Endothelial cell of umbilical vein (primary cell): ENCODE measurements around the gene TMED5. TPM values are rescaled to one million over a fixed set of nuclear protein-coding genes. Genes with fewer than 3 reads are reported as not detected.
"Not testable (repeated sequence)": the region's sequence is repeated elsewhere in the genome, so short reads cannot be mapped to it uniquely, and the experiment has no call there.

Experiments
- BruUV-seq: library from RNA; stranded (reverse); fragments of 400-500 nt; replicated peaks from 2 replicates; lab custom pipeline; 2021; lab: Mats Ljungman, UMichigan
- CTCF ChIA-PET: fragments of 300-600, 350-600 bp; sonication (Branson Sonifier 250); formaldehyde crosslinking; loops from one replicate; lab custom pipeline; 2021; ENCODE audit warnings: antibody characterized with exemption, inconsistent platforms; lab: Charles Lee
- POLR2A ChIA-PET: fragments of 300-600, 350-600 bp; sonication (Branson Sonifier 250); formaldehyde crosslinking; loops from one replicate; lab custom pipeline; 2021; ENCODE audit warnings: antibody characterized with exemption, inconsistent platforms; lab: Charles Lee
- DNase-seq: peaks from one replicate; pipeline ENCODE4 v3.0.0-alpha.2; 2011; ENCODE audit warnings: low read depth, low spot score
- FAIRE-seq: peaks from 2 replicates; lab custom pipeline; 2011; peaks lifted over from hg19 to GRCh38; lab: Jason Lieb, UNC
- H2AFZ ChIP-seq: 2 replicates; pipeline ENCODE4 v1.6.0; 2012; ENCODE audit warnings: low read depth, low read length, control low read depth, inconsistent platforms
- H3K27ac ChIP-seq: 2 replicates; pipeline ENCODE4 v1.5.1; 2011; ENCODE audit warnings: low read depth, mild to moderate bottlenecking, control low read depth, low read length, moderate library complexity; ENCODE audit not compliant: insufficient read depth
- H3K27me3 ChIP-seq, 2 experiments: 2 replicates each; pipeline versions ENCODE4 v1.6.0 to v1.6.1; 2011; ENCODE audit warnings: low read length in 2 of 2, mixed read lengths in 1 of 2; ENCODE audit not compliant: control insufficient read depth in 2 of 2, insufficient read depth in 2 of 2
- H3K36me3 ChIP-seq, 2 experiments: 2 replicates in 1 of 2; 3 replicates in 1 of 2; pipeline ENCODE4 v1.5.1; 2011; ENCODE audit warnings: low read length in 2 of 2, mild to moderate bottlenecking in 1 of 2, moderate library complexity in 1 of 2; ENCODE audit not compliant: control insufficient read depth in 2 of 2, insufficient read depth in 2 of 2; ENCODE audit errors: extremely low read depth in 1 of 2
- H3K4me1 ChIP-seq: 3 replicates; pipeline ENCODE4 v1.5.1; 2011; ENCODE audit warnings: mild to moderate bottlenecking, low read length; ENCODE audit not compliant: control insufficient read depth, insufficient read depth; ENCODE audit errors: extremely low read depth
- H3K4me2 ChIP-seq: 2 replicates; pipeline ENCODE4 v1.6.1; 2011; ENCODE audit warnings: low read length, control low read depth, mixed read lengths; ENCODE audit not compliant: insufficient read depth
- H3K4me3 ChIP-seq, 3 experiments: fragments of 200-600 bp in 1 of 3; sonication (generic), shearing (Covaris generic) in 1 of 3; replicated peaks in 1 of 3; 2 replicates each; pipeline ENCODE4 v1.5.1; 2011 to 2016; ENCODE audit warnings: control low read depth in 3 of 3, low read length in 3 of 3, mild to moderate bottlenecking in 2 of 3, inconsistent platforms in 1 of 3, low read depth in 1 of 3, moderate library complexity in 1 of 3; ENCODE audit not compliant: insufficient read depth in 1 of 3
- H3K79me2 ChIP-seq: 2 replicates; pipeline ENCODE4 v1.6.0; 2012; ENCODE audit warnings: low read length, inconsistent platforms; ENCODE audit not compliant: control insufficient read depth, insufficient read depth
- H3K9ac ChIP-seq: replicated peaks from 2 replicates; pipeline ENCODE3; 2011; ENCODE audit warnings: low read length, control low read depth; ENCODE audit not compliant: insufficient read depth; ENCODE audit errors: extremely low read depth
- H3K9me1 ChIP-seq: replicated peaks from 3 replicates; pipeline ENCODE4 v1.6.0; 2011; ENCODE audit warnings: mild to moderate bottlenecking, low read length; ENCODE audit not compliant: control insufficient read depth, insufficient read depth; ENCODE audit errors: extremely low read depth
- H3K9me3 ChIP-seq: replicated peaks from 2 replicates; pipeline ENCODE4 v1.5.1; 2012; ENCODE audit warnings: low read length, inconsistent platforms; ENCODE audit not compliant: control insufficient read depth, insufficient read depth
- H4K20me1 ChIP-seq: replicated peaks from 2 replicates; pipeline ENCODE3; 2011; ENCODE audit warnings: mild to moderate bottlenecking, low read length; ENCODE audit not compliant: control insufficient read depth, insufficient read depth; ENCODE audit errors: extremely low read depth
- EZH2 ChIP-seq: IDR thresholded peaks from 2 replicates; pipeline ENCODE4 v1.6.1; 2012; ENCODE audit warnings: borderline replicate concordance, low read depth, mild to moderate bottlenecking, moderate library complexity, low read length, inconsistent platforms; ENCODE audit not compliant: severe bottlenecking
- FOS ChIP-seq: IDR thresholded peaks from 2 replicates; pipeline ENCODE4 v1.6.1; 2011; ENCODE audit warnings: mild to moderate bottlenecking, low read length, moderate library complexity, borderline replicate concordance; ENCODE audit not compliant: insufficient read depth
- JUN ChIP-seq: IDR thresholded peaks from 2 replicates; pipeline ENCODE4 v1.6.1; 2011; ENCODE audit warnings: borderline replicate concordance, low read depth; ENCODE audit not compliant: insufficient read length, insufficient read depth
- MYC ChIP-seq: IDR thresholded peaks from one replicate; pipeline ENCODE4 v1.6.1; 2011; ENCODE audit warnings: mild to moderate bottlenecking, low read depth, low read length
- dilution Hi-C: fragments of 300-500 bp; cut with MboI; formaldehyde crosslinking; loops from one replicate; pipeline ENCODE4 v1.15.0; 2019; ENCODE audit warnings: low sequenced_read_pairs; ENCODE audit not compliant: extremely low pct_ligation_motif_present
- intact Hi-C: fragments of 100-400 bp; cut with micrococcal nuclease; formaldehyde crosslinking; loops from one replicate; pipeline ENCODE4 v1.10.0; 2022
- polyA plus RNA-seq, 4 experiments: library from polyadenylated mRNA; depleted of rRNA in 3 of 4; stranded (reverse) in 3 of 4; unstranded in 1 of 4; fragments of >200 nt; gene quantifications; 2 replicates each; pipeline versions ENCODE4 v1.2.1 to v1.2.3, GENCODE V29; 2011 to 2012; ENCODE audit warnings: missing spikeins in 1 of 4
- total RNA-seq: library from RNA; stranded (reverse); gene quantifications from 2 replicates; pipeline ENCODE4 v1.2.3, GENCODE V29; 2021

The TMED5 gene
- total and polyA plus RNA-seq, 2 donors (not counting 3 experiments of a cell fraction or from before 2014, with no cell fraction given), result 24.2 to 51.2 TPM

DNA sequence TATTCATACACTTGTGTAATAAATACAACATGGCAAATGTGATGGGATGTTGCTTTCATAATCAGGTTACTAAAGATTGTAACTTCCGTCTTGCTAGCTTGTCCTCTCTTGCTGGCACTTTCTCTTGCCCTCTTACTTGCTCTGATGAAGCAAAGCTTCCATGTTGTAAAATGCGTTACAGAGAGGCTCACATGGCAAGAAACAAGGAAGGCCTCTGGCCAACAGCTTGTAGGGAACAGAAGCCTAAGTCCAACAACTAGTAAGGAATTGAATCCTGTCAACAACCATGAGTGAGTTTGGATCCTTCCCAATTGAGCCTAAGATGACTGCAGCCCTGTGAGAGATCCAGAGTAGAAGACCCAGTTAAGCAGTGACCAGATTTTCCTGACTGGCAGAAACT lies 15.4 kb downstream of the TMED5 start:
- intact Hi-C loops (no loop called here), dilution Hi-C loops (no loop called here)
- no peak overlapping the region for H3K4me2 ChIP-seq
- no peak for FAIRE-seq
- TF ChIP-seq MYC (no peak), EZH2 (no peak), JUN (no peak), FOS (no peak)
- DNase-seq, result no peak
- no peaks in the 10 kb centered on the region for H3K9me1 ChIP-seq
- H3K9me3 ChIP-seq, result no peaks in the 10 kb centered on the region
- H3K79me2 ChIP-seq, result peaks cover 88% of the 10 kb centered on the region
- H3K4me3 ChIP-seq, result no peak overlapping the region
- ChIA-PET POLR2A (interaction anchor here (1.4 kb wide), 1 partner anchor 9 kb away, joined by 3 read pairs; no protein-coding TSS in a partner anchor), CTCF (interaction anchor here (1.0 kb wide), 1 partner anchor 9 kb away, joined by 7 read pairs; no protein-coding TSS in a partner anchor)
- no peaks in the 10 kb centered on the region for H4K20me1 ChIP-seq
- H3K27ac ChIP-seq, result no peak overlapping the region
- no peak overlapping the region for H3K9ac ChIP-seq
- no peaks in the 10 kb centered on the region for H3K27me3 ChIP-seq
- BruUV-seq, result no TSS peak
- no peak overlapping the region for H2AFZ ChIP-seq
- no peaks in the 10 kb centered on the region for H3K4me1 ChIP-seq
- no peaks in the 10 kb centered on the region for H3K36me3 ChIP-seq

DNA sequence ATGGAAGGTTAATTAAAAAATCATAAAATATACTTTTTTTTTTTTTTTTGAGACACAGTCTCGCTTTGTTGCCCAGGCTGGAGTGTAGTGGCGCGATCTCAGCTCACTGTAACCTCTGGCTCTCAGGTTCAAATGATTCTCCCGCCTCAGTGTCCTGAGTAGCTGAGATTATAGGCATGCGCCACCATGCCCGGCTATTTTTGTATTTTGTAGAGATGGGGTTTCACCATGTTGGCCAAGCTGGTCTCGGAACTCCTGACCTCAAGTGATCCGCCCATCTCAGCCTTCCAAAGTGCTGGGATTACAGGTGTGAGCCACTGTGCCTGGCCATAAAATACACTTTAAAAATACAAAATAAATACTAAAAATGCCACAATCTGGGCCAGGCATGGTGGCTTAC lies 16.9 kb downstream of the TMED5 start:
- H4K20me1 ChIP-seq, intact Hi-C loops, FAIRE-seq, H3K27ac ChIP-seq, H3K4me1 ChIP-seq, POLR2A ChIA-PET, H3K9ac ChIP-seq, H3K9me1 ChIP-seq, dilution Hi-C loops, H3K4me2 ChIP-seq, H3K36me3 ChIP-seq, DNase-seq, H2AFZ ChIP-seq, BruUV-seq, H3K9me3 ChIP-seq, H3K27me3 ChIP-seq, H3K4me3 ChIP-seq: not testable (repeated sequence)
- CTCF ChIA-PET, result interaction anchor here (1.2 kb wide), 1 partner anchor 10 kb away, joined by 3 read pairs; no protein-coding TSS in a partner anchor
- peaks cover 75% of the 10 kb centered on the region for H3K79me2 ChIP-seq
